Measurements from ENCODE around the gene CDH23. TPM values are rescaled to one million over a fixed set of nuclear protein-coding genes. Genes with fewer than 3 reads are reported as not detected.

The CDH23 gene
- total RNA-seq, 1 donor from 2014 or later, result 4.5 TPM

- H3K4me1 ChIP-seq, result peaks cover 5% of the 10 kb centered on the region
- no peaks in the 10 kb centered on the region for H3K36me3 ChIP-seq
- intact Hi-C loops (cut with micrococcal nuclease), result no loop called here
- H3K4me3 ChIP-seq, result no peak overlapping the region
- no peak for DNase-seq
- H3K27me3 ChIP-seq (ENCODE audit: low read depth), result no peaks in the 10 kb centered on the region
- no peak overlapping the region for H3K27ac ChIP-seq (replicated peaks)
- H3K9me3 ChIP-seq (replicated peaks), result no peaks in the 10 kb centered on the region
- TF ChIP-seq CTCF (IDR thresholded peaks at IDR 0.05; ENCODE audit: borderline replicate concordance), result no peak
Measured at GRCh38 chr10:71539442-71540118, 142.9 kb downstream of the CDH23 start.

- intact Hi-C loops (cut with micrococcal nuclease), result no loop called here
- DNase-seq, result no peak
Measured at GRCh38 chr10:71542478-71542877, 145.8 kb downstream of the CDH23 start.

DNA sequence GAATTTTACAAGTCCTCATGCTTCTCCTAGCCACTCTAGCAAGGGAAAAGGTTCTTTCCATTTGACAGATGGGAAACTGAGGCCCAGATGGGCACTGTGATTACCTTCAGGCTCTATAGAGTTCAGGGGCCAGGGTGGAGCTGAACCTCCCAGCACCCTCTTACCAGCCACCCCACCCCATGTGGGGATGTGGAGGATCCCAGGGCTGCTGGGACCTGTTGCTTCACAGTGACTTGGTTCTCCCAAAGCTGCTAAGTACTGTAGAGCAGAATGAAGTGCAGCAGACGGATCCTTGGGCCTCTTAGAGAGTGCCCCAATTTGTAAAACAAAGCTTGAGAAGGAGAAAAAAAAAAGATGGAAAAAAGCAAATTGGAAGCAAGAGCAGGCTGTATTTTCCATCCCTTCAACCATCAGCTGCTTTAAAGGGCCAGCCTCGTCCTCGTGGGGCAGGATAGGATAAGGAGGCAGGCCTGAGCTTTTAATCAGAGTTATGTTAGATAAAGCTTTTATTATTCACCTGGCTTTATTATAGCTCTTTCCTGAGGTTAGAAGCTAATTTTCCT is 147.0 kb downstream of the CDH23 start:
- Histone ChIP-seq H3K36me3 (no peaks in the 10 kb centered on the region), H3K9me3 (replicated peaks) (no peaks in the 10 kb centered on the region), H3K27ac (replicated peaks) (no peak overlapping the region), H3K27me3 (ENCODE audit: low read depth) (no peaks in the 10 kb centered on the region), H3K4me1 (peaks cover 19% of the 10 kb centered on the region), H3K4me3 (no peak overlapping the region)
- no peak for TF ChIP-seq CTCF (IDR thresholded peaks at IDR 0.05; ENCODE audit: borderline replicate concordance)
- intact Hi-C loops (cut with micrococcal nuclease), result no loop called here
- DNase-seq, result no peak

More at GRCh38 chr10:71542478-71542877, 145.8 kb downstream of the CDH23 start:
- Histone ChIP-seq H3K4me1 (peaks cover 7% of the 10 kb centered on the region), H3K27me3 (ENCODE audit: low read depth) (no peaks in the 10 kb centered on the region), H3K27ac (replicated peaks) (no peak overlapping the region), H3K4me3 (no peak overlapping the region), H3K36me3 (no peaks in the 10 kb centered on the region), H3K9me3 (replicated peaks) (no peaks in the 10 kb centered on the region)
- no peak for TF ChIP-seq CTCF (IDR thresholded peaks at IDR 0.05; ENCODE audit: borderline replicate concordance)

GRCh38 chr10:71545001-71545400 is 148.3 kb downstream of the CDH23 start:
- no peak for TF ChIP-seq CTCF (IDR thresholded peaks at IDR 0.05; ENCODE audit: borderline replicate concordance)
- Histone ChIP-seq H3K36me3 (no peaks in the 10 kb centered on the region), H3K27me3 (ENCODE audit: low read depth) (no peaks in the 10 kb centered on the region), H3K27ac (replicated peaks) (no peak overlapping the region), H3K4me3 (no peak overlapping the region), H3K9me3 (replicated peaks) (no peaks in the 10 kb centered on the region), H3K4me1 (peaks cover 21% of the 10 kb centered on the region)
- intact Hi-C loops (cut with micrococcal nuclease), result no loop called here
- DNase-seq, result no peak

- no peaks in the 10 kb centered on the region for H3K36me3 ChIP-seq
- H3K27ac ChIP-seq (replicated peaks), result no peak overlapping the region
- H3K4me1 ChIP-seq, result peaks cover 21% of the 10 kb centered on the region
- intact Hi-C loops (cut with micrococcal nuclease), result no loop called here
- no peak for TF ChIP-seq CTCF (IDR thresholded peaks at IDR 0.05; ENCODE audit: borderline replicate concordance)
- no peaks in the 10 kb centered on the region for H3K27me3 ChIP-seq (ENCODE audit: low read depth)
- no peak for DNase-seq
- H3K4me3 ChIP-seq, result no peak overlapping the region
- H3K9me3 ChIP-seq (replicated peaks), result no peaks in the 10 kb centered on the region
Measured at GRCh38 chr10:71546220-71546619, 149.5 kb downstream of the CDH23 start.
